ENCODE data around the gene GALNT5.

GRCh38 chr2:157228946-157229345 is 28.6 kb upstream of the GALNT5 start:
- TF ChIP-seq POLR2A (IDR thresholded peaks at IDR 0.05) (no peak), CTCF (IDR thresholded peaks at IDR 0.05) (no peak)
